ENCODE results near the gene IFITM10. TPM values are rescaled to one million over a fixed set of nuclear protein-coding genes. Genes with fewer than 3 reads are reported as not detected.

Gene IFITM10
- polyA plus RNA-seq, 1 of the 3 experiments (the other 2 are of a cell fraction) = 0.21 TPM

- no peaks in the 10 kb centered on the region for H3K9me2 ChIP-seq
- no peaks in the 10 kb centered on the region for H3F3A ChIP-seq (replicated peaks; ENCODE audit: insufficient read depth)
- POLR2A ChIA-PET = interaction anchor here (1.3 to 2.3 kb wide), 3 partner anchors 40 to 189 kb away, joined by 3 to 8 read pairs (median 5); partner anchors contain the start of gene SYT8
- no peaks in the 10 kb centered on the region for H4K20me1 ChIP-seq (ENCODE audit: insufficient read depth)
- H3K4me1 ChIP-seq (ENCODE audit: control insufficient read depth in 1 of 2, insufficient read depth in 2 of 2, low read depth in 1 of 2, low read length in 1 of 2) = peaks cover 6 to 13% of the 10 kb centered on the region in 2 experiments; a peak in 2 of 4 replicates
- H3K4me3 ChIP-seq (ENCODE audit: low read depth in 2 of 2, low read length in 1 of 2) = peak overlapping the region in 1 of 2 experiments; percentile 51; a peak in 3 of 4 replicates
- 41% methylated on average over 17 of the region's 20 CpGs for WGBS (ENCODE audit: low lambda C conversion rate)
- H2AFZ ChIP-seq (ENCODE audit: low read depth) = no peak overlapping the region; the same call in 1 of the 2 replicates
- H3K9me3 ChIP-seq = no peaks in the 10 kb centered on the region
- peak overlapping the region; percentile 85 for H3K4me2 ChIP-seq
- no peak overlapping the region for H3K27ac ChIP-seq (ENCODE audit: low read depth in 2 of 2, low read length in 1 of 2)
- H3K9ac ChIP-seq = no peak overlapping the region
- TF ChIP-seq YY1 (IDR thresholded peaks at IDR 0.05; ENCODE audit: low read depth) (no peak), USF2 (IDR thresholded peaks at IDR 0.05; ENCODE audit: borderline replicate concordance, low read depth, low read length) (no peak), FOXJ3 (CRISPR knock-in tag; IDR thresholded peaks at IDR 0.05) (no peak), FOXM1 (IDR thresholded peaks at IDR 0.05; ENCODE audit: low read depth) (no peak)
- H3K79me2 ChIP-seq (ENCODE audit: insufficient read depth) = no peaks in the 10 kb centered on the region
- H3K36me3 ChIP-seq (replicated peaks in 1 of 2; ENCODE audit: control insufficient read depth in 1 of 2, insufficient read depth in 2 of 2, low read length in 1 of 2) = no peaks in the 10 kb centered on the region
- CTCF ChIA-PET = interaction anchor here (0.8 to 5.8 kb wide), 46 partner anchors 10 to 489 kb away, joined by 3 to 585 read pairs (median 13); partner anchors contain the start of genes H19, IFITM10, INS and LSP1
- no peak for DNase-seq
- no peaks in the 10 kb centered on the region for H3K27me3 ChIP-seq (ENCODE audit: insufficient read depth)
These were observed 57.6 kb downstream of the IFITM10 start for GRCh38 chr11:1692708-1693326.

GRCh38 chr11:1691878-1692707 is 58.3 kb downstream of the IFITM10 start:
- no peak overlapping the region for H3K9ac ChIP-seq
- no peak overlapping the region for H3K4me2 ChIP-seq
- 47% methylated on average over 8 of the region's 16 CpGs for WGBS (ENCODE audit: low lambda C conversion rate)
- no peaks in the 10 kb centered on the region for H4K20me1 ChIP-seq (ENCODE audit: insufficient read depth)
- no peaks in the 10 kb centered on the region for H3K27me3 ChIP-seq (ENCODE audit: insufficient read depth)
- H3K27ac ChIP-seq (ENCODE audit: low read depth in 2 of 2, low read length in 1 of 2) = no peak overlapping the region
- no peak for DNase-seq
- no peaks in the 10 kb centered on the region for H3K36me3 ChIP-seq (replicated peaks in 1 of 2; ENCODE audit: control insufficient read depth in 1 of 2, insufficient read depth in 2 of 2, low read length in 1 of 2)
- H3K79me2 ChIP-seq (ENCODE audit: insufficient read depth) = no peaks in the 10 kb centered on the region
- H3K4me3 ChIP-seq (ENCODE audit: low read depth in 2 of 2, low read length in 1 of 2) = no peak overlapping the region
- H3K4me1 ChIP-seq (ENCODE audit: control insufficient read depth in 1 of 2, insufficient read depth in 2 of 2, low read depth in 1 of 2, low read length in 1 of 2) = peaks cover 6 to 13% of the 10 kb centered on the region in 2 experiments; a peak in 2 of 4 replicates
- POLR2A ChIA-PET = no interaction called here
- H3F3A ChIP-seq (replicated peaks; ENCODE audit: insufficient read depth) = no peaks in the 10 kb centered on the region
- no peaks in the 10 kb centered on the region for H3K9me2 ChIP-seq
- CTCF ChIA-PET = interaction anchor here (0.6 to 5.8 kb wide), 25 partner anchors 10 to 490 kb away, joined by 3 to 585 read pairs (median 22); partner anchors contain the start of genes H19, IFITM10 and SYT8
- no peak overlapping the region for H2AFZ ChIP-seq (ENCODE audit: low read depth)
- no peaks in the 10 kb centered on the region for H3K9me3 ChIP-seq
- TF ChIP-seq SMC3 (IDR thresholded peaks at IDR 0.05; ENCODE audit: low read depth, low read length) (no peak), CTCF (IDR thresholded peaks at IDR 0.05) (no peak), JUND (IDR thresholded peaks at IDR 0.05) (no peak), NFIC (IDR thresholded peaks at IDR 0.05; ENCODE audit: borderline replicate concordance) (no peak), EZH2phosphoT487 (IDR thresholded peaks at IDR 0.05; ENCODE audit: borderline replicate concordance, low read depth) (no peak), USF2 (IDR thresholded peaks at IDR 0.05; ENCODE audit: borderline replicate concordance, low read depth, low read length) (no peak), YY1 (IDR thresholded peaks at IDR 0.05; ENCODE audit: low read depth) (no peak), USF1 (IDR thresholded peaks at IDR 0.05; ENCODE audit: borderline replicate concordance, low read depth) (no peak), SIN3A (IDR thresholded peaks at IDR 0.05; ENCODE audit: borderline replicate concordance, low read depth, low read length) (no peak), RXRA (IDR thresholded peaks at IDR 0.05; ENCODE audit: borderline replicate concordance, low read depth) (no peak), MAX (IDR thresholded peaks at IDR 0.05; ENCODE audit: low read depth) (no peak), CHD2 (IDR thresholded peaks at IDR 0.05; ENCODE audit: low read length, partially characterized antibody) (no peak), IRF3 (IDR thresholded peaks at IDR 0.05; ENCODE audit: low read depth, low read length) (no peak), RCOR1 (IDR thresholded peaks at IDR 0.05; ENCODE audit: low read length) (no peak)

All from SK-N-SH (cell line).